Measurements from ENCODE around the gene GLT6D1.

GLT6D1 gene

GRCh38 chr9:135624282-135624681 lies 15.1 kb downstream of the GLT6D1 start:
- in situ Hi-C loops (cut with MboI; ENCODE audit: low sequenced_read_pairs): no loop called here

- in situ Hi-C loops (cut with MboI; ENCODE audit: low sequenced_read_pairs): no loop called here
Measured at GRCh38 chr9:135622415-135623020, 16.8 kb downstream of the GLT6D1 start.

GRCh38 chr9:135620558-135620957 lies 18.8 kb downstream of the GLT6D1 start:
- in situ Hi-C loops (cut with MboI; ENCODE audit: low sequenced_read_pairs): no loop called here

- in situ Hi-C loops (cut with MboI; ENCODE audit: low sequenced_read_pairs): no loop called here
Measured at GRCh38 chr9:135619599-135619886, 19.8 kb downstream of the GLT6D1 start.

GRCh38 chr9:135618866-135619598 lies 20.3 kb downstream of the GLT6D1 start:
- in situ Hi-C loops (cut with MboI; ENCODE audit: low sequenced_read_pairs): no loop called here

GRCh38 chr9:135617991-135618411 lies 21.3 kb downstream of the GLT6D1 start:
- in situ Hi-C loops (cut with MboI; ENCODE audit: low sequenced_read_pairs): no loop called here

- in situ Hi-C loops (cut with MboI; ENCODE audit: low sequenced_read_pairs): no loop called here
Measured at GRCh38 chr9:135617538-135617900, 21.8 kb downstream of the GLT6D1 start.

GRCh38 chr9:135616619-135617537 lies 22.5 kb downstream of the GLT6D1 start:
- in situ Hi-C loops (cut with MboI; ENCODE audit: low sequenced_read_pairs): no loop called here

- in situ Hi-C loops (cut with MboI; ENCODE audit: low sequenced_read_pairs): no loop called here
Measured at GRCh38 chr9:135615666-135616618, 23.4 kb downstream of the GLT6D1 start.

- in situ Hi-C loops (cut with MboI; ENCODE audit: low sequenced_read_pairs): no loop called here
Measured at GRCh38 chr9:135614821-135615665, 24.3 kb downstream of the GLT6D1 start.

- in situ Hi-C loops (cut with MboI; ENCODE audit: low sequenced_read_pairs): no loop called here
Measured at GRCh38 chr9:135613946-135614805, 25.2 kb downstream of the GLT6D1 start.

GRCh38 chr9:135612981-135613910 lies 26.1 kb downstream of the GLT6D1 start:
- in situ Hi-C loops (cut with MboI; ENCODE audit: low sequenced_read_pairs): no loop called here

GRCh38 chr9:135612437-135612836 lies 26.9 kb downstream of the GLT6D1 start:
- in situ Hi-C loops (cut with MboI; ENCODE audit: low sequenced_read_pairs): no loop called here

GRCh38 chr9:135611875-135612209 lies 27.5 kb downstream of the GLT6D1 start:
- in situ Hi-C loops (cut with MboI; ENCODE audit: low sequenced_read_pairs): no loop called here

- in situ Hi-C loops (cut with MboI; ENCODE audit: low sequenced_read_pairs): no loop called here
Measured at GRCh38 chr9:135611142-135611874, 28.0 kb downstream of the GLT6D1 start.

- in situ Hi-C loops (cut with MboI; ENCODE audit: low sequenced_read_pairs): no loop called here
Measured at GRCh38 chr9:135610290-135611141, 28.8 kb downstream of the GLT6D1 start.

All from HL-60/S4 treated with phorbol 12-myristate 13-acetate at 8.2 ng/mL for 4 days and 3 days (cell line).